ENCODE results near the gene AUTS2.

- TF ChIP-seq FOXK2 (IDR thresholded peaks at IDR 0.05): no peak
- TF ChIP-seq FOXM1 (IDR thresholded peaks at IDR 0.05; ENCODE audit: borderline replicate concordance): no peak
- no peak for TF ChIP-seq TARDBP (IDR thresholded peaks at IDR 0.05)
- TF ChIP-seq, protein P1, sequence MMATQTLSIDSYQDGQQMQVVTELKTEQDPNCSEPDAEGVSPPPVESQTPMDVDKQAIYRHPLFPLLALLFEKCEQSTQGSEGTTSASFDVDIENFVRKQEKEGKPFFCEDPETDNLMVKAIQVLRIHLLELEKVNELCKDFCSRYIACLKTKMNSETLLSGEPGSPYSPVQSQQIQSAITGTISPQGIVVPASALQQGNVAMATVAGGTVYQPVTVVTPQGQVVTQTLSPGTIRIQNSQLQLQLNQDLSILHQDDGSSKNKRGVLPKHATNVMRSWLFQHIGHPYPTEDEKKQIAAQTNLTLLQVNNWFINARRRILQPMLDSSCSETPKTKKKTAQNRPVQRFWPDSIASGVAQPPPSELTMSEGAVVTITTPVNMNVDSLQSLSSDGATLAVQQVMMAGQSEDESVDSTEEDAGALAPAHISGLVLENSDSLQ (IDR thresholded peaks at IDR 0.05): no peak
- TF ChIP-seq SP1 (IDR thresholded peaks at IDR 0.05): no peak
- no peak for TF ChIP-seq BHLHE40 (IDR thresholded peaks at IDR 0.05; ENCODE audit: borderline replicate concordance)
- TF ChIP-seq ELF4 (IDR thresholded peaks at IDR 0.05): no peak
These were observed 93.5 kb downstream of the AUTS2 start for GRCh38 chr7:69691734-69692133.
